ENCODE measurements around the gene SELENOV.

Gene SELENOV

DNA sequence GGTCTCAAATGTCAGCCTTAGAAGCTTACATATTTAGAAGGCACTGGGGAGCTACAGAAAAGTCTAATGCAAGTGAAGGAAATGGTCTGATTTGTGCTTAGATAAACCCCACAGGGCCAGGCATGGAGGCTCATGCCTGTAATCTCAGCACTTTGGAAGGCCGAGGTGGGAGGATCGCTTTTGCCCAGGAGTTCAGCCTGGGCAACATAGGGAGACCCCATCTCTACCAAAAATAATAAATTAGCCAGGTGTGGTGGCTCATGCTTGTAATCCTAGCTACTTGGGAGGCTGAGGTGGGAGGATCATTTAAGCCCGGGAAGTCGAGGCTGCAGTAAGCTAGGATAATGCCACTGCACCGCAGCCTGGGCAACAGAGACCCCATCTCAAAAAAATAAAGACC, 18.9 kb upstream of the SELENOV start:
- no peak for DNase-seq

- no peak for DNase-seq
Measured at GRCh38 chr19:39497701-39497995, 17.3 kb upstream of the SELENOV start.

DNA sequence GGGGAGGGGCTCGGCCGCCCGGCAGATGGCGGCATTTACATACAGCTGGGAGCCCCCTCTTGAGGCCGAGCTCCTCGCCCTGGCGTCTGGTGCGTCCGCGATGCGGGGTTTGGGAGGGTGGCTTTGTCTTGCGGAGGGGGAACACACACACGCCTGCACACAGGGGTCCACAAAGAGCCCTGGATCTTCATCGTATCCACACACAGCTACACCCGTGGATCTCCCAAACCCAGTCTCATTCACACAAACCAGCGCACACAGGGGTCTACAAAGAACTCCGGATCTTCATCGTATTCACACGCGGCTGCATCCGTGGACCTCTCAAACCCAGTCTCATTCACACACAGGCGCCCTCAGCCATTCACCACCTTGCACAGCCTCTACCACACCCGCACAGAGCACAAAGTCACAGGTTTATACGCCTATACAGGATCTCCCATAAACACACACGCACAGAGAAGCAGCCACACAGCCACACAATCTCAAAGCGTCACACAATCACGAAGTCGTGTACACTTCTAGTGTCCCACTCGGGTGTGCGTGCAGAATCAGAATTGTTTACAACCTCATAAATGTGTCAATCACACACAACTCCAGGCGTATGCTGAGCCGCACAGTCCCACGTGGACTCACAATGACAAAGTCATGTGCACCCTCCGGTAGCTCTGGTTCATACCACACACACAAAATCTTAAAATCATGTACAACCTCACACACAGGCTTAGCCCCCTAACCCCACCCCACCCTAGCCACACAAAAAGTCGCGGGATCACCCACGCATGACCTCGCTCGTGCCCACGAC, 16.7 kb upstream of the SELENOV start:
- DNase-seq: no peak

- no peak for DNase-seq
Measured at GRCh38 chr19:39498798-39499642, 15.9 kb upstream of the SELENOV start, which contains the start of gene DLL3. Gene DLL3 (plus strand): TSS chr19:39498947. CDS start chr19:39498975, 28 bp downstream.

DNA sequence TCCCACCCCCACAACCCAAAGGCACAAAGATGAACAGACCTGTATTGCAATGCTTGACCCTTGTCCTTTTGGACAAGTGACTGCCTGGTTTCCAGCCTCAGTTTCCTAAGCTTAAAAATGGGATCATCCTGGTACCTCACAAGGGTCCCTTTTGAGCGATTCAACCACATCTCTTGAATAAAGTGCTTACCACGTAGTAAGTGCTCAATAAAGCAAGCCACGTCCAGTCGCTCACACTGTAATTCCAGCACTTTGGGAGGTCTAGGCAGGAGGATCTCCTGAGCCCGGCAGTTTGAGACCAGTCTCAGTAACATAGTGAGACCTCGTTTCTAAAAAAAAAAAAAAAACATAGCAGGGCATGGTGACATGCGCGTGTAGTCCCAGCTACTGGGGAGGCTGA, 15.0 kb upstream of the SELENOV start:
- no peak for DNase-seq

GRCh38 chr19:39500543-39500942, 14.4 kb upstream of the SELENOV start:
- DNase-seq: no peak

DNA sequence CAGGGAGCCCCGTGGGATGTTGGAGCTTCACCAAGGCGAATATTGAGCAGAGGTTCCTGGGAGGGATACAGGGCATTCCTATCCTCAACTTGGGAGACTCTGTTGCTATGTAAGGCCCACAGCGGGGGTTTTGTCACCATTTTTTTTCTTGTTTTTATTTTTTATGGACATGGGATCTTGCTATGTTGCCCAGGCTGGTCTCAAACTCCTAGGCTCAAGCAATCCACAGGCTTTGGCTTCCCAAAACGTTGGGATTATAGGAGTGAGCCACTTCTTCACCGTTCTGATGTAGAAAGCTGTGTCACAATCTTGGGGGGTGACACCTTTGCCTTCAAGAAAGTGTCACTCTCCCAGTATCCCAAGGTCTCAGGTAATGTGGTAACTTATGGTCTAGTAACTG, 13.6 kb upstream of the SELENOV start:
- no peak for DNase-seq

DNA sequence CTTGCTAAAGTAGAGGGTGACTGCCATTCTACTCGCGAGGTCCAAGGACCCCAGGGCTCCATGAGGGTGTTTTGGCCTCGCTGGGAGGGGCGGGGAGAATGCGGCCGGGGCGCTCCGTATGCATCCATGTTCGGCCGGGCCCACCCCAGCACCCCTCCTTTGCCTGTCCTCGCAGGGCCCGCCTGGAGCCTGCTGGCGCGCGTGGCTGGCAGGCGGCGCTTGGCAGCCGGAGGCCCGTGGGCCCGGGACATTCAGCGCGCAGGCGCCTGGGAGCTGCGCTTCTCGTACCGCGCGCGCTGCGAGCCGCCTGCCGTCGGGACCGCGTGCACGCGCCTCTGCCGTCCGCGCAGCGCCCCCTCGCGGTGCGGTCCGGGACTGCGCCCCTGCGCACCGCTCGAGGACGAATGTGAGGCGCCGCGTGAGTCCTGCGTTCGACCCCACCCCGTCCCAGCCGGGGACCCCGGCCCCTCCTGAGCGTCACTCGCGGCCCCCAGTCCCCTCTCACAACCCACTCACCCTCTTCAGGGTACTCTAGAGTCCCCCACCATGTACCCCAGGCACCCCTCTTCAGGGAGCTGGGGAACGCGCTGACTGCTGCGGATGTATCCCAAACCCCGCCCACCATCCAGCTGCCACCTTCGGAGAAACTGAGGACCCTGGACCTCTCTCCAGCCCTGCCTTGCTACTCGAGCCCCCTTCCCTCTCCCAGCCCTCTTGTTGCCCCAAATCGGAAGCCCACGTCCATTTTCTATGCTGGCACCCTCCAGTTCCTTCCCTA, 12.1 kb upstream of the SELENOV start:
- peak; percentile 64 for DNase-seq

GRCh38 chr19:39506598-39506943, 8.4 kb upstream of the SELENOV start:
- no peak for DNase-seq

DNA sequence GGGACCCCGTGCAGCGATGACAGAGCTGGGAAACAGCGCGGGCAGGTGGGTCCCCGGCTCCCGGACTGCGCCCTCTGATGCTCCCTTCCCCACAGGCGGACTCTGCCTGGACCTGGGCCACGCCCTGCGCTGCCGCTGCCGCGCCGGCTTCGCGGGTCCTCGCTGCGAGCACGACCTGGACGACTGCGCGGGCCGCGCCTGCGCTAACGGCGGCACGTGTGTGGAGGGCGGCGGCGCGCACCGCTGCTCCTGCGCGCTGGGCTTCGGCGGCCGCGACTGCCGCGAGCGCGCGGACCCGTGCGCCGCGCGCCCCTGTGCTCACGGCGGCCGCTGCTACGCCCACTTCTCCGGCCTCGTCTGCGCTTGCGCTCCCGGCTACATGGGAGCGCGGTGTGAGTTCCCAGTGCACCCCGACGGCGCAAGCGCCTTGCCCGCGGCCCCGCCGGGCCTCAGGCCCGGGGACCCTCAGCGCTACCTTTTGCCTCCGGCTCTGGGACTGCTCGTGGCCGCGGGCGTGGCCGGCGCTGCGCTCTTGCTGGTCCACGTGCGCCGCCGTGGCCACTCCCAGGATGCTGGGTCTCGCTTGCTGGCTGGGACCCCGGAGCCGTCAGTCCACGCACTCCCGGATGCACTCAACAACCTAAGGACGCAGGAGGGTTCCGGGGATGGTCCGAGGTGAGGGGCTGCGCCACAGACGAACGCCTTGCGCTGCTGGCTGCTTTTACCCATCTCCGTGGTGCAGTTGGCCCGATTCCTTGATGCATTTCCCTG, 7.8 kb upstream of the SELENOV start:
- DNase-seq: no peak

DNA sequence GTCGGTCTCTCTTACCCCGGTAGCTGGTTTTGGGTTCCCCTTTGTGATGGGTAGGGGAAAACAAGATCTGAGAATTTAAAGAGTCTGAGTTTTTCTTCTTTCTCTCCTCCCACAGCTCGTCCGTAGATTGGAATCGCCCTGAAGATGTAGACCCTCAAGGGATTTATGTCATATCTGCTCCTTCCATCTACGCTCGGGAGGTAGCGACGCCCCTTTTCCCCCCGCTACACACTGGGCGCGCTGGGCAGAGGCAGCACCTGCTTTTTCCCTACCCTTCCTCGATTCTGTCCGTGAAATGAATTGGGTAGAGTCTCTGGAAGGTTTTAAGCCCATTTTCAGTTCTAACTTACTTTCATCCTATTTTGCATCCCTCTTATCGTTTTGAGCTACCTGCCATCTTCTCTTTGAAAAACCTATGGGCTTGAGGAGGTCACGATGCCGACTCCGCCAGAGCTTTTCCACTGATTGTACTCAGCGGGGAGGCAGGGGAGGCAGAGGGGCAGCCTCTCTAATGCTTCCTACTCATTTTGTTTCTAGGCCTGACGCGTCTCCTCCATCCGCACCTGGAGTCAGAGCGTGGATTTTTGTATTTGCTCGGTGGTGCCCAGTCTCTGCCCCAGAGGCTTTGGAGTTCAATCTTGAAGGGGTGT, 7.1 kb upstream of the SELENOV start:
- DNase-seq: no peak

- no peak for DNase-seq
Measured at GRCh38 chr19:39508629-39509028, 6.3 kb upstream of the SELENOV start.

- no peak for DNase-seq
Measured at GRCh38 chr19:39509233-39509632, 5.7 kb upstream of the SELENOV start.

- no peak for DNase-seq
Measured at GRCh38 chr19:39512988-39513387, 2.0 kb upstream of the SELENOV start.

GRCh38 chr19:39515551-39516191, 732 bp downstream of the SELENOV start:
- no peak for DNase-seq

GRCh38 chr19:39516270-39516669, 1.3 kb downstream of the SELENOV start:
- DNase-seq: no peak

DNA sequence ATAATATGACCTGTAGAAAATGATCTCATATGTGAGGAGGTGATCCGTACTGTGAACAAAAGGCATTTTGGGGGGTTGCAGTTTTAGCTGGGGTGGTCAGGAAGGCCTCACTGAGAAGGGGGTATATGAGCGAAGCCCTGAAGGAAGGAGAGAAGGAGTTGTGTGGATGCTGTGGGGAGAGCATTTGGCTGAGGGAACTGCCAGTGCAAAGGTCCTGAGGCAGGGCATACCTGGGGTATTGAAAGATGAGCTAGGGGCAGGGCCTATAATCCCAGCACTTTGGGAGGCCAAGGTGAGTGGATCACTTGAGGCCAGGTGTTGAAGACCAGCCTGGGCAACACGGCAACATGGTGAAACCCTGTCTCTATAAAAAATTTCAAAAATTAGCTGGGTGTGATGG, 2.5 kb downstream of the SELENOV start:
- DNase-seq: no peak

GRCh38 chr19:39518458-39518857, 3.5 kb downstream of the SELENOV start:
- no peak for DNase-seq

DNA sequence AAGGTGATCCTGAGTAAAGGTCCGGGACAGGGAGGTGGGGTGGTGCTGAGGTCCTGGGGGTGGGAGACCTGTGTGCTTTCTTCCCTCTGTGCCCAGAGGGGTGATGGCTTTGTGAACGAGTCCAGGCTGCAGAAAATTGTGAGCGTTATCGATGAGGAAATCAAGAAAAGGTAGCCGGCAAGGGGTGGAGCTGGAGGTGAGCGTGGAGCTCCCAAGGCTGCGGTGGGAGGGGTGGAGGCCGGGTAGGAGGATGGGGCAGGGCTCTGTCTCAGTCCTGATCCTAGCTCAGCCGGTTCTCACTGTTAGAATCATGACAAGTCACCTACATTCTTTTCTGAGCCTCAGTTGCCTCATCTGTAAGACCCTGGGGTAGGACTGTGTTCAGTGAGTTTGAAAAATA, 4.0 kb downstream of the SELENOV start:
- DNase-seq: no peak

- DNase-seq: no peak
Measured at GRCh38 chr19:39520541-39521484, 5.9 kb downstream of the SELENOV start.

DNA sequence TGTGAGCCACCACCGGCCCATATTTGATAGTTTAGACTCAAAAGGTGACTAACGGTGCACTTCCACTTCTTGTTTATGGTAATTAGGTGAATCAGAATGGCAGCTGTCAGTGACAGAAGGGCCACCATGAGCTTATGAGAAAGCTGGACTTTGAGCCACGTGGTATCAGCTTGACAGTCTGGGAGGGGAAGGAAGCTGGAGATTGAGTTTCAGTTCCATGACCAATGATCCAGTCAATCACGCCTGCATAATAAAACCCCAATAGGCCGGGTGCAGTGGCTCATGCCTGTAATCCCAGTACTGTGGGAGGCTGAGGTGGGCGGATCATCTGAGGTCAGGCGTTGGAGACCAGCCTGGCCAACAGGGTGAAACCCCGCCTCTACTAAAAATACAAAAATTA, 9.6 kb downstream of the SELENOV start:
- DNase-seq: no peak
